ENCODE measurements around the gene TRABD.

DNA sequence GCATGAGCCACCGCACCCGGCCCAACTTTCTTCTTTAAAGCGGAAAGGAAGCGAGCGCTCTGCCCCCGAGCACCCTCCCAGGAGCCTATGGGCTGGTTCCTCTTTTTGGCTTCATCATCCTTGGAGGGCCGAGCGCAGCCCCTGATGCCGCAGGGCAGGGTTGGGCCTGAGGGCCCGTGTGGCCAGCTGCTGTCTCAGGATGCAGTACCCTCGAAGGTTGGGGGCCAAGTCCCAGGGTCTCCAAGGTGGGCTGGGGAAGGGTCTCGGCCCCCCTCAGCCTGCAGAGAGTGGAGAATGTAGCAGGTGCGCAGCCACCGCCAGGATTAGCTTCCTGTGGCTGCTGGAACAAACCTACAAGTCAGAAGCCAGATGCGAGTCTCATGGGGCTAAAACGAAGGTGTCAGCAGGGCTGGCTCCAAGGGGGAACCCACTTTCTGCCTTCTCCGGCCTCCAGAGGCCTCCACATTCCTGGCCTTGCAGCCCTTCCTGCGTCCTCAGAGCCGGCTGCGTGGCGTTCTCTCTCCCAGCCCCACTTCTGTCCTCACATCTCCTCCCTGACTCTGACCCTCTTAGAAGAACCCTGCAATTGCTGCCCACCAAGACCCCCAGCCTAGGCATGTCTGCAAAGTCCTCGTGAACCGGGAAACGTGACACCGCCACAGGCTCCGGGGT lies 12.3 kb upstream of the TRABD start:
- TF ChIP-seq CTCF (conservative IDR thresholded peaks at IDR 0.05) (no peak), ZFX (IDR thresholded peaks at IDR 0.05) (no peak)

Measured in C4-2B (cell line).